Endothelial cell of umbilical vein (primary cell): ENCODE measurements around the gene CAPNS2. TPM values are rescaled to one million over a fixed set of nuclear protein-coding genes. Genes with fewer than 3 reads are reported as not detected.

Experiments
- BruUV-seq: library from RNA; stranded (reverse); fragments of 400-500 nt; replicated peaks from 2 replicates; lab custom pipeline; 2021; lab: Mats Ljungman, UMichigan
- CTCF ChIA-PET: fragments of 300-600, 350-600 bp; sonication (Branson Sonifier 250); formaldehyde crosslinking; loops from one replicate; lab custom pipeline; 2021; ENCODE audit warnings: antibody characterized with exemption, inconsistent platforms; lab: Charles Lee
- POLR2A ChIA-PET: fragments of 300-600, 350-600 bp; sonication (Branson Sonifier 250); formaldehyde crosslinking; loops from one replicate; lab custom pipeline; 2021; ENCODE audit warnings: antibody characterized with exemption, inconsistent platforms; lab: Charles Lee
- DNase-seq: peaks from one replicate; pipeline ENCODE4 v3.0.0-alpha.2; 2011; ENCODE audit warnings: low read depth, low spot score
- FAIRE-seq: peaks from 2 replicates; lab custom pipeline; 2011; peaks lifted over from hg19 to GRCh38; lab: Jason Lieb, UNC
- H2AFZ ChIP-seq: 2 replicates; pipeline ENCODE4 v1.6.0; 2012; ENCODE audit warnings: low read depth, low read length, control low read depth, inconsistent platforms
- H3K27ac ChIP-seq: 2 replicates; pipeline ENCODE4 v1.5.1; 2011; ENCODE audit warnings: low read depth, mild to moderate bottlenecking, control low read depth, low read length, moderate library complexity; ENCODE audit not compliant: insufficient read depth
- H3K27me3 ChIP-seq, 2 experiments: 2 replicates each; pipeline versions ENCODE4 v1.6.0 to v1.6.1; 2011; ENCODE audit warnings: low read length in 2 of 2, mixed read lengths in 1 of 2; ENCODE audit not compliant: control insufficient read depth in 2 of 2, insufficient read depth in 2 of 2
- H3K36me3 ChIP-seq, 2 experiments: 2 replicates in 1 of 2; 3 replicates in 1 of 2; pipeline ENCODE4 v1.5.1; 2011; ENCODE audit warnings: low read length in 2 of 2, mild to moderate bottlenecking in 1 of 2, moderate library complexity in 1 of 2; ENCODE audit not compliant: control insufficient read depth in 2 of 2, insufficient read depth in 2 of 2; ENCODE audit errors: extremely low read depth in 1 of 2
- H3K4me1 ChIP-seq: 3 replicates; pipeline ENCODE4 v1.5.1; 2011; ENCODE audit warnings: mild to moderate bottlenecking, low read length; ENCODE audit not compliant: control insufficient read depth, insufficient read depth; ENCODE audit errors: extremely low read depth
- H3K4me2 ChIP-seq: 2 replicates; pipeline ENCODE4 v1.6.1; 2011; ENCODE audit warnings: low read length, control low read depth, mixed read lengths; ENCODE audit not compliant: insufficient read depth
- H3K4me3 ChIP-seq, 3 experiments: fragments of 200-600 bp in 1 of 3; sonication (generic), shearing (Covaris generic) in 1 of 3; replicated peaks in 1 of 3; 2 replicates each; pipeline ENCODE4 v1.5.1; 2011 to 2016; ENCODE audit warnings: control low read depth in 3 of 3, low read length in 3 of 3, mild to moderate bottlenecking in 2 of 3, inconsistent platforms in 1 of 3, low read depth in 1 of 3, moderate library complexity in 1 of 3; ENCODE audit not compliant: insufficient read depth in 1 of 3
- H3K79me2 ChIP-seq: 2 replicates; pipeline ENCODE4 v1.6.0; 2012; ENCODE audit warnings: low read length, inconsistent platforms; ENCODE audit not compliant: control insufficient read depth, insufficient read depth
- H3K9ac ChIP-seq: replicated peaks from 2 replicates; pipeline ENCODE3; 2011; ENCODE audit warnings: low read length, control low read depth; ENCODE audit not compliant: insufficient read depth; ENCODE audit errors: extremely low read depth
- H3K9me1 ChIP-seq: replicated peaks from 3 replicates; pipeline ENCODE4 v1.6.0; 2011; ENCODE audit warnings: mild to moderate bottlenecking, low read length; ENCODE audit not compliant: control insufficient read depth, insufficient read depth; ENCODE audit errors: extremely low read depth
- H3K9me3 ChIP-seq: replicated peaks from 2 replicates; pipeline ENCODE4 v1.5.1; 2012; ENCODE audit warnings: low read length, inconsistent platforms; ENCODE audit not compliant: control insufficient read depth, insufficient read depth
- H4K20me1 ChIP-seq: replicated peaks from 2 replicates; pipeline ENCODE3; 2011; ENCODE audit warnings: mild to moderate bottlenecking, low read length; ENCODE audit not compliant: control insufficient read depth, insufficient read depth; ENCODE audit errors: extremely low read depth
- EZH2 ChIP-seq: IDR thresholded peaks from 2 replicates; pipeline ENCODE4 v1.6.1; 2012; ENCODE audit warnings: borderline replicate concordance, low read depth, mild to moderate bottlenecking, moderate library complexity, low read length, inconsistent platforms; ENCODE audit not compliant: severe bottlenecking
- FOS ChIP-seq: IDR thresholded peaks from 2 replicates; pipeline ENCODE4 v1.6.1; 2011; ENCODE audit warnings: mild to moderate bottlenecking, low read length, moderate library complexity, borderline replicate concordance; ENCODE audit not compliant: insufficient read depth
- JUN ChIP-seq: IDR thresholded peaks from 2 replicates; pipeline ENCODE4 v1.6.1; 2011; ENCODE audit warnings: borderline replicate concordance, low read depth; ENCODE audit not compliant: insufficient read length, insufficient read depth
- MYC ChIP-seq: IDR thresholded peaks from one replicate; pipeline ENCODE4 v1.6.1; 2011; ENCODE audit warnings: mild to moderate bottlenecking, low read depth, low read length
- dilution Hi-C: fragments of 300-500 bp; cut with MboI; formaldehyde crosslinking; loops from one replicate; pipeline ENCODE4 v1.15.0; 2019; ENCODE audit warnings: low sequenced_read_pairs; ENCODE audit not compliant: extremely low pct_ligation_motif_present
- intact Hi-C: fragments of 100-400 bp; cut with micrococcal nuclease; formaldehyde crosslinking; loops from one replicate; pipeline ENCODE4 v1.10.0; 2022
- polyA plus RNA-seq, 4 experiments: library from polyadenylated mRNA; depleted of rRNA in 3 of 4; stranded (reverse) in 3 of 4; unstranded in 1 of 4; fragments of >200 nt; gene quantifications; 2 replicates each; pipeline versions ENCODE4 v1.2.1 to v1.2.3, GENCODE V29; 2011 to 2012; ENCODE audit warnings: missing spikeins in 1 of 4
- total RNA-seq: library from RNA; stranded (reverse); gene quantifications from 2 replicates; pipeline ENCODE4 v1.2.3, GENCODE V29; 2021
- TF ChIP-seq, protein P1 (sequence below): IDR thresholded peaks from 2 replicates; pipeline ENCODE4 v1.6.1; 2011; ENCODE audit not compliant: insufficient read depth, insufficient read length
- TF ChIP-seq, protein P2 (sequence below), 2 donors: IDR thresholded peaks; 1 replicate in 1 of 2; 2 replicates in 1 of 2; pipeline ENCODE4 v1.5.1; 2011; ENCODE audit warnings: low read length in 2 of 2, mild to moderate bottlenecking in 2 of 2, moderate library complexity in 2 of 2, control low read depth in 1 of 2, inconsistent platforms in 1 of 2, low read depth in 1 of 2; ENCODE audit not compliant: insufficient read depth in 1 of 2; ENCODE audit errors: extremely low read depth in 1 of 2

The CAPNS2 gene
- total and polyA plus RNA-seq, 2 donors (not counting 3 experiments of a cell fraction or from before 2014, with no cell fraction given) = 1.4 to 3.2 TPM

DNA sequence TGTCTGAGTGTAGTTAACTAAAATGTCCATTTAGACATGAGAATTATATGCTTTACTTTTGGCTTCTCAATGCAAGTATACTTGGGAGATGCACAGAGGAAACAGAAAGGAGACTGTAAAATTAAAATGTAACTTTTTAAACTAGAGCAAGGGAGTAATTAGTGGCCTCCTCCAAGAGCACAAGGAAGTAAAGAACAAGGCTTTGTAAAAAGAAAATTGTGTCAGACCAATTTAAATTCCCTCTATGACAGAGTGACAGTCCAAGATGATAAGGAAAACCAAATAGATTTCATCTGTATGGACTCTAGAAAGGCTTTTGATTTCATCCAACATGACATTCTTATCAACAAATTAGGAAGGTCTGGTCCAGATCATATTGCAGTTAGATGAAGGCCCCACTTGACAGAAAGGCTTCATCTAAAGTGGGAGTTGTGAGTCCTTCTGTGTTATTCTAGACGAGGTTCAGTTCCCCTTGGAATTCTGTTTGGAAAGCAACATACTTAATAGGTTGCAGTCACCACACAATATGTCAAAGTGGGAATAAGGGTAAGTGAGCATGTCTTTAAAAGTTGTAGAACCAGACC, 6.5 kb upstream of the CAPNS2 start:
- DNase-seq = no peak
- Histone ChIP-seq H3K27me3 (no peaks in the 10 kb centered on the region), H2AFZ (no peak overlapping the region), H4K20me1 (no peaks in the 10 kb centered on the region), H3K27ac (no peak overlapping the region), H3K9me3 (no peaks in the 10 kb centered on the region), H3K4me2 (peak overlapping the region; percentile 80), H3K4me1 (peaks cover 76% of the 10 kb centered on the region), H3K4me3 (no peak overlapping the region), H3K36me3 (peaks cover 4 to 12% of the 10 kb centered on the region in 2 experiments), H3K79me2 (peaks cover 3% of the 10 kb centered on the region), H3K9ac (no peak overlapping the region), H3K9me1 (no peaks in the 10 kb centered on the region)
- ChIA-PET POLR2A (no interaction called here), CTCF (interaction anchor here (1.1 to 2.8 kb wide), 4 partner anchors 16 to 95 kb away, joined by 5 to 10 read pairs (median 6); no protein-coding TSS in a partner anchor)
- BruUV-seq = no TSS peak
- FAIRE-seq = no peak
- dilution Hi-C loops (no loop called here), intact Hi-C loops (loop anchor here (1.0 to 2.0 kb wide), 3 partner anchors 53 to 95 kb away; no protein-coding TSS in a partner anchor)
- TF ChIP-seq JUN (no peak), FOS (no peak), EZH2 (no peak), MYC (no peak)
- TF ChIP-seq, protein P1, sequence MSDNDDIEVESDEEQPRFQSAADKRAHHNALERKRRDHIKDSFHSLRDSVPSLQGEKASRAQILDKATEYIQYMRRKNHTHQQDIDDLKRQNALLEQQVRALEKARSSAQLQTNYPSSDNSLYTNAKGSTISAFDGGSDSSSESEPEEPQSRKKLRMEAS = no peak
- TF ChIP-seq, protein P2, sequence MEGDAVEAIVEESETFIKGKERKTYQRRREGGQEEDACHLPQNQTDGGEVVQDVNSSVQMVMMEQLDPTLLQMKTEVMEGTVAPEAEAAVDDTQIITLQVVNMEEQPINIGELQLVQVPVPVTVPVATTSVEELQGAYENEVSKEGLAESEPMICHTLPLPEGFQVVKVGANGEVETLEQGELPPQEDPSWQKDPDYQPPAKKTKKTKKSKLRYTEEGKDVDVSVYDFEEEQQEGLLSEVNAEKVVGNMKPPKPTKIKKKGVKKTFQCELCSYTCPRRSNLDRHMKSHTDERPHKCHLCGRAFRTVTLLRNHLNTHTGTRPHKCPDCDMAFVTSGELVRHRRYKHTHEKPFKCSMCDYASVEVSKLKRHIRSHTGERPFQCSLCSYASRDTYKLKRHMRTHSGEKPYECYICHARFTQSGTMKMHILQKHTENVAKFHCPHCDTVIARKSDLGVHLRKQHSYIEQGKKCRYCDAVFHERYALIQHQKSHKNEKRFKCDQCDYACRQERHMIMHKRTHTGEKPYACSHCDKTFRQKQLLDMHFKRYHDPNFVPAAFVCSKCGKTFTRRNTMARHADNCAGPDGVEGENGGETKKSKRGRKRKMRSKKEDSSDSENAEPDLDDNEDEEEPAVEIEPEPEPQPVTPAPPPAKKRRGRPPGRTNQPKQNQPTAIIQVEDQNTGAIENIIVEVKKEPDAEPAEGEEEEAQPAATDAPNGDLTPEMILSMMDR (IDR thresholded peaks at IDR 0.05; ENCODE audit: extremely low read depth in 1 of 2, insufficient read depth in 1 of 2, low read depth in 1 of 2, low read length in 2 of 2) = no peak
